K562 (cell line): ENCODE results near the gene GPR183. TPM values are rescaled to one million over a fixed set of nuclear protein-coding genes. Genes with fewer than 3 reads are reported as not detected.

ENCODE experiments used
- ARID2 ChIP-seq: fragments of 450-650 bp; IDR thresholded peaks from 2 replicates; pipeline ENCODE4 v1.6.1; 2017; ENCODE audit warnings: antibody characterized with exemption, mild to moderate bottlenecking
- CEBPG ChIP-seq, 3 experiments: fragments of 200-800 bp in 1 of 3; sonication (Bioruptor generic) in 1 of 3; sonication (generic) in 1 of 3; formaldehyde crosslinking in 1 of 3; IDR thresholded peaks in 2 of 3; conservative IDR thresholded peaks in 1 of 3; 2 replicates each; pipeline versions ENCODE4 v1.6.1 to v1.8.0; 2016 to 2022; ENCODE audit warnings: missing compliant biosample characterization in 2 of 3, missing genetic modification characterization in 2 of 3, mild to moderate bottlenecking in 1 of 3, missing genetic modification reagents in 1 of 3
- MAFF ChIP-seq: IDR thresholded peaks from 2 replicates; pipeline ENCODE4 v1.6.1; 2012; ENCODE audit warnings: low read length, improper control_type of control experiment
- MAFG ChIP-seq: fragments of 450-650 bp; conservative IDR thresholded peaks from 2 replicates; pipeline ENCODE4 v1.6.1; 2016; ENCODE audit warnings: missing genetic modification characterization, missing compliant biosample characterization
- NRF1 ChIP-seq, 2 experiments: fragments of 450-650 bp; IDR thresholded peaks in 1 of 2; conservative IDR thresholded peaks in 1 of 2; 2 replicates each; pipeline ENCODE4 v1.6.1; 2014; ENCODE audit warnings: mild to moderate bottlenecking in 2 of 2
- SMC3 ChIP-seq: conservative IDR thresholded peaks from 2 replicates; pipeline ENCODE4 v1.6.1; 2011; ENCODE audit warnings: low read depth, low read length, improper control_type of control experiment; ENCODE audit not compliant: insufficient read depth
- ZNF316 ChIP-seq: fragments of 450-650 bp; IDR thresholded peaks from 2 replicates; pipeline ENCODE4 v1.6.1; 2016
- polyA plus RNA-seq, 8 experiments: library from polyadenylated mRNA; depleted of rRNA in 4 of 8; stranded (reverse) in 5 of 8; unstranded in 3 of 8; fragments of >200 nt; fragmentation: Nextera tagmentation in 2 of 8; fragmentation: Illumina TruSeq in 1 of 8; extraction: Ambion mirVana in 2 of 8; extraction: Trizol in 1 of 8; gene quantifications; 2 replicates each; pipeline versions ENCODE4 v1.2.1 to v1.2.3, GENCODE V29; 2011 to 2014; ENCODE audit warnings: inconsistent platforms in 1 of 8, missing spikeins in 1 of 8
- total RNA-seq, 7 experiments: library from RNA; depleted of rRNA in 6 of 7; stranded (reverse); fragments of >200 nt in 6 of 7; fragmentation: Illumina TruSeq in 2 of 7; extraction: Trizol in 2 of 7; gene quantifications; 2 replicates each; pipeline versions ENCODE4 v1.2.1 to v1.2.3, GENCODE V29; 2011 to 2021; ENCODE audit warnings: low replicate concordance in 1 of 7
- TF ChIP-seq, protein P1 (sequence below): IDR thresholded peaks from 2 replicates; pipeline ENCODE4 v1.6.1; 2011; ENCODE audit warnings: borderline replicate concordance, low read depth, mild to moderate bottlenecking, moderate library complexity, low read length; ENCODE audit not compliant: insufficient read depth, poor library complexity, severe bottlenecking
- TF ChIP-seq, protein P2 (sequence below): fragments of 450-650 bp; formaldehyde crosslinking; IDR thresholded peaks from 2 replicates; pipeline ENCODE4 v1.4.0; 2020; ENCODE audit warnings: mild to moderate bottlenecking, moderate library complexity

Gene GPR183
- total and polyA plus RNA-seq, 9 of the 15 experiments (the other 6 are each of a cell fraction or from before 2014, with no cell fraction given): 1.3 to 10.2 (median 3.7) TPM

DNA sequence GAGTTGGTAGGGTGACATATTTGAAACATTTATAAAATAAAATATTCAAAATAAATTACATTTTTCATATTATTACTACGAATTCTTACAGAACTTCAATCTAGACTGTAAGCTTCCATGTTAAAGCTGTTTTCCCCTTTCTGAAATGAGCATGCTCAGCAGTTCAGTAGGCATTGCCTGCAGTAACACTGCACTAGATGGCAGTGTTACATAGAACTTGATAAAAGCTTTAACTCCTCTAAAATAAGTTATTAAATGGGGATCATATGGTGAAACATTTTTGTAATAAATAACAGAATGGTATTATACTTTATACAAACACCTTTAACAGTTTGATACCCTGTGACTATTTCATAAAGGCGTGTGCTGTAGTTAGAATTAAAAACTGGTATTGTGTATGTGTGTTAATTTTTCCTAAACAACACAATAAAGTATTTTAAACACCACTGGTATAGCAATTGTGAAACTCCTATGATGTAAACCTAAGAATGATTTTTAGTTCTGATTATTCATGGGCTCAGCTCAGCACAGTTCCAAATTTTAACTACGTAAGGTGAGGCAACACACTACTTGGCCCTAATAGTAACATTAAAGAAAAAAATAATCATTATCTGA lies 37.5 kb downstream of the GPR183 start (continued):
- TF ChIP-seq ARID2 (0 out of 2 replicates have a peak, but pooled peaks have one; percentile 28), SMC3 (0 out of 2 replicates have a peak, but pooled peaks have one; percentile 42), CEBPG (CRISPR knock-in tag; IDR thresholded peaks at IDR 0.05) (no peak), CEBPG (tag; conservative IDR thresholded peaks at IDR 0.05 in 1 of 2, IDR thresholded peaks at IDR 0.05 in 1 of 2) (0 out of 4 replicates have a peak, but pooled peaks of 1 of the 2 experiments have one; percentile 39), ZNF316 (peak; percentile 95), NRF1 (conservative IDR thresholded peaks at IDR 0.05 in 1 of 2, IDR thresholded peaks at IDR 0.05 in 1 of 2) (peak; percentile 65 to 73), MAFG (peak; percentile 85), MAFF (peak; percentile 83)
- TF ChIP-seq, protein P1, sequence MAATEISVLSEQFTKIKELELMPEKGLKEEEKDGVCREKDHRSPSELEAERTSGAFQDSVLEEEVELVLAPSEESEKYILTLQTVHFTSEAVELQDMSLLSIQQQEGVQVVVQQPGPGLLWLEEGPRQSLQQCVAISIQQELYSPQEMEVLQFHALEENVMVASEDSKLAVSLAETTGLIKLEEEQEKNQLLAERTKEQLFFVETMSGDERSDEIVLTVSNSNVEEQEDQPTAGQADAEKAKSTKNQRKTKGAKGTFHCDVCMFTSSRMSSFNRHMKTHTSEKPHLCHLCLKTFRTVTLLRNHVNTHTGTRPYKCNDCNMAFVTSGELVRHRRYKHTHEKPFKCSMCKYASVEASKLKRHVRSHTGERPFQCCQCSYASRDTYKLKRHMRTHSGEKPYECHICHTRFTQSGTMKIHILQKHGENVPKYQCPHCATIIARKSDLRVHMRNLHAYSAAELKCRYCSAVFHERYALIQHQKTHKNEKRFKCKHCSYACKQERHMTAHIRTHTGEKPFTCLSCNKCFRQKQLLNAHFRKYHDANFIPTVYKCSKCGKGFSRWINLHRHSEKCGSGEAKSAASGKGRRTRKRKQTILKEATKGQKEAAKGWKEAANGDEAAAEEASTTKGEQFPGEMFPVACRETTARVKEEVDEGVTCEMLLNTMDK: no peak
- TF ChIP-seq, protein P2, sequence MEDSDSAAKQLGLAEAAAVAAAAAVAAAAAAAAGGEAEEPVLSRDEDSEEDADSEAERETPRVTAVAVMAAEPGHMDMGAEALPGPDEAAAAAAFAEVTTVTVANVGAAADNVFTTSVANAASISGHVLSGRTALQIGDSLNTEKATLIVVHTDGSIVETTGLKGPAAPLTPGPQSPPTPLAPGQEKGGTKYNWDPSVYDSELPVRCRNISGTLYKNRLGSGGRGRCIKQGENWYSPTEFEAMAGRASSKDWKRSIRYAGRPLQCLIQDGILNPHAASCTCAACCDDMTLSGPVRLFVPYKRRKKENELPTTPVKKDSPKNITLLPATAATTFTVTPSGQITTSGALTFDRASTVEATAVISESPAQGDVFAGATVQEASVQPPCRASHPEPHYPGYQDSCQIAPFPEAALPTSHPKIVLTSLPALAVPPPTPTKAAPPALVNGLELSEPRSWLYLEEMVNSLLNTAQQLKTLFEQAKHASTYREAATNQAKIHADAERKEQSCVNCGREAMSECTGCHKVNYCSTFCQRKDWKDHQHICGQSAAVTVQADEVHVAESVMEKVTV: peak; percentile 58
